ENCODE measurements around the gene TMEM11. TPM values are rescaled to one million over a fixed set of nuclear protein-coding genes. Genes with fewer than 3 reads are reported as not detected.

Gene TMEM11
- polyA plus RNA-seq, 1 donor (not counting 4 experiments of a cell fraction or from before 2014, with no cell fraction given), result 40.1 TPM

GRCh38 chr17:21208352-21208751, 5.6 kb downstream of the TMEM11 start:
- Histone ChIP-seq H3K27ac (ENCODE audit: control insufficient read depth, insufficient read depth, low read length) (no peak overlapping the region), H3K79me2 (ENCODE audit: control insufficient read depth, insufficient read depth, low read length) (peaks cover 94% of the 10 kb centered on the region), H3K9ac (ENCODE audit: control insufficient read depth, extremely low read depth, insufficient read depth, low read length) (no peak overlapping the region), H3K4me2 (ENCODE audit: control insufficient read depth, extremely low read depth, insufficient read depth, low read depth, low read length) (no peak overlapping the region), H3K4me3 (ENCODE audit: control insufficient read depth in 2 of 3, extremely low read depth in 1 of 3, insufficient read depth in 2 of 3, low read depth in 1 of 3, low read length in 3 of 3) (no peak overlapping the region), H3K9me3 (ENCODE audit: control insufficient read depth, low read depth, low read length) (no peaks in the 10 kb centered on the region), H3K4me1 (ENCODE audit: control insufficient read depth, extremely low read depth, insufficient read depth, low read length) (peaks cover 35% of the 10 kb centered on the region), H3K27me3 (ENCODE audit: control insufficient read depth, extremely low read depth, insufficient read depth, low read length) (no peaks in the 10 kb centered on the region), H2AFZ (ENCODE audit: control insufficient read depth, low read length) (no peak overlapping the region), H4K20me1 (ENCODE audit: control insufficient read depth, extremely low read depth, insufficient read depth, low read length) (peaks cover 27% of the 10 kb centered on the region), H3K9me1 (ENCODE audit: control insufficient read depth, extremely low read depth, insufficient read depth, low read length) (no peaks in the 10 kb centered on the region), H3K36me3 (ENCODE audit: control insufficient read depth in 2 of 2, extremely low read depth in 1 of 2, insufficient read depth in 2 of 2, low read length in 2 of 2) (peaks cover 7 to 18% of the 10 kb centered on the region in 2 experiments)
- TF ChIP-seq EZH2 (IDR thresholded peaks at IDR 0.05; ENCODE audit: low read length), result no peak
- TF ChIP-seq, protein P1, sequence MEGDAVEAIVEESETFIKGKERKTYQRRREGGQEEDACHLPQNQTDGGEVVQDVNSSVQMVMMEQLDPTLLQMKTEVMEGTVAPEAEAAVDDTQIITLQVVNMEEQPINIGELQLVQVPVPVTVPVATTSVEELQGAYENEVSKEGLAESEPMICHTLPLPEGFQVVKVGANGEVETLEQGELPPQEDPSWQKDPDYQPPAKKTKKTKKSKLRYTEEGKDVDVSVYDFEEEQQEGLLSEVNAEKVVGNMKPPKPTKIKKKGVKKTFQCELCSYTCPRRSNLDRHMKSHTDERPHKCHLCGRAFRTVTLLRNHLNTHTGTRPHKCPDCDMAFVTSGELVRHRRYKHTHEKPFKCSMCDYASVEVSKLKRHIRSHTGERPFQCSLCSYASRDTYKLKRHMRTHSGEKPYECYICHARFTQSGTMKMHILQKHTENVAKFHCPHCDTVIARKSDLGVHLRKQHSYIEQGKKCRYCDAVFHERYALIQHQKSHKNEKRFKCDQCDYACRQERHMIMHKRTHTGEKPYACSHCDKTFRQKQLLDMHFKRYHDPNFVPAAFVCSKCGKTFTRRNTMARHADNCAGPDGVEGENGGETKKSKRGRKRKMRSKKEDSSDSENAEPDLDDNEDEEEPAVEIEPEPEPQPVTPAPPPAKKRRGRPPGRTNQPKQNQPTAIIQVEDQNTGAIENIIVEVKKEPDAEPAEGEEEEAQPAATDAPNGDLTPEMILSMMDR (optimal IDR thresholded peaks at IDR 0.05 in 1 of 3, IDR thresholded peaks at IDR 0.05 in 1 of 3, conservative IDR thresholded peaks at IDR 0.05 in 1 of 3; ENCODE audit: extremely low read depth in 1 of 3, insufficient read depth in 2 of 3, low read length in 3 of 3), result no peak
- FAIRE-seq (no peak), DNase-seq (ENCODE audit: low read depth, low spot score) (no peak)
- dilution Hi-C loops (cut with MboI; ENCODE audit: extremely low pct_ligation_motif_present, low sequenced_read_pairs), result no loop called here

DNA sequence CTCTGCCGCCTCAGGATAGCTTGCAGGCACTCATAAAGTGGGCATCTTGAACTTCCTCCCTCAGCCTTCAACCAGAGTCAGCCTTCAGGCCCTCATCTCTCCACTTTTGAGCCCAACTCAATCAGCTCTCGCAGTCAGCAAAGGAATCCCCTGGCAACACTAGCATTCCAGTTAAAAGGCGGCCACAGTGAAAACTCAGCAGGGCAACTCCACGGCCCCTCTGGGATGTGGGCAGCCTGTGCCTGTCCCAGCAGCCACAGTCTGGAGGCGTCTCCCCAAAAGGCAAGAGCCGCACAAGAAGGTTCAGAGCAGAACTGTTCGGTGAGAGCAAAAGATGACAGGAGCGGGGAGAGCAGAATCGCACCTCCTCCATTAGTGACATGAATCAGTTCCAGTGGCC, 9.0 kb downstream of the TMEM11 start:
- TF ChIP-seq, protein P1 (optimal IDR thresholded peaks at IDR 0.05 in 1 of 3, IDR thresholded peaks at IDR 0.05 in 1 of 3, conservative IDR thresholded peaks at IDR 0.05 in 1 of 3; ENCODE audit: extremely low read depth in 1 of 3, insufficient read depth in 2 of 3, low read length in 3 of 3), result no peak
- no peak for TF ChIP-seq EZH2 (IDR thresholded peaks at IDR 0.05; ENCODE audit: low read length)
- H3K9ac ChIP-seq (ENCODE audit: control insufficient read depth, extremely low read depth, insufficient read depth, low read length), result no peak overlapping the region
- no peak overlapping the region for H3K4me3 ChIP-seq (ENCODE audit: control insufficient read depth in 2 of 3, extremely low read depth in 1 of 3, insufficient read depth in 2 of 3, low read depth in 1 of 3, low read length in 3 of 3)
- no peaks in the 10 kb centered on the region for H3K9me3 ChIP-seq (ENCODE audit: control insufficient read depth, low read depth, low read length)
- H3K36me3 ChIP-seq (ENCODE audit: control insufficient read depth in 2 of 2, extremely low read depth in 1 of 2, insufficient read depth in 2 of 2, low read length in 2 of 2), result peaks cover 7 to 18% of the 10 kb centered on the region in 2 experiments
- peaks cover 28% of the 10 kb centered on the region for H3K4me1 ChIP-seq (ENCODE audit: control insufficient read depth, extremely low read depth, insufficient read depth, low read length)
- H3K9me1 ChIP-seq (ENCODE audit: control insufficient read depth, extremely low read depth, insufficient read depth, low read length), result peaks cover 10% of the 10 kb centered on the region
- dilution Hi-C loops (cut with MboI; ENCODE audit: extremely low pct_ligation_motif_present, low sequenced_read_pairs), result no loop called here
- no peak overlapping the region for H2AFZ ChIP-seq (ENCODE audit: control insufficient read depth, low read length)
- H3K79me2 ChIP-seq (ENCODE audit: control insufficient read depth, insufficient read depth, low read length), result peaks cover 94% of the 10 kb centered on the region
- H4K20me1 ChIP-seq (ENCODE audit: control insufficient read depth, extremely low read depth, insufficient read depth, low read length), result peaks cover 31% of the 10 kb centered on the region
- DNase-seq (ENCODE audit: low read depth, low spot score) (no peak), FAIRE-seq (no peak)
- no peak overlapping the region for H3K4me2 ChIP-seq (ENCODE audit: control insufficient read depth, extremely low read depth, insufficient read depth, low read depth, low read length)
- no peak overlapping the region for H3K27ac ChIP-seq (ENCODE audit: control insufficient read depth, insufficient read depth, low read length)
- H3K27me3 ChIP-seq (ENCODE audit: control insufficient read depth, extremely low read depth, insufficient read depth, low read length), result no peaks in the 10 kb centered on the region

Measured in keratinocyte (primary cell).